ENCODE results near the gene LDAF1. TPM values are rescaled to one million over a fixed set of nuclear protein-coding genes. Genes with fewer than 3 reads are reported as not detected.

Gene LDAF1
- total RNA-seq, 1 experiment from 2014 or later: 11.5 TPM

DNA sequence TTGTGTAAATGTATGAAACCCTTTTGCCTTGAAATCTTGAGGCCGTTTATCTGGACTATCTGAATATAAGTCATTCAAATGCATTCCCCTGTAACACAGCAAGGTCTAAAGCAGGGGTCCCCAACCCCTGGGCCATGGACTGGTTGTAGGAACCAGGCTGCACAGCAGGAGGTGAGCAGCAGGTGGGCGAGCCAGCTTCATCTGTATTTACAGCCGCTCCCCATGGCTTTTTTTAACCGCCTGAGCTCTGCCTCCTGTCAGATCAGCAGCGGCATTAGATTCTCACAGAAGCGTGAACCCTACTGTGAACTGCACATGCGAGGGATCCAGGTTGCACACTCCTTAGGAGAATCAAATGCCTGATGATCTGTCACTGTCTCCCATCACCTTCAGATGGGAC is 32.0 kb upstream of the LDAF1 start:
- Histone ChIP-seq H3K36me3 (ENCODE audit: low read depth, low read length) (no peaks in the 10 kb centered on the region), H2AFZ (ENCODE audit: low read length) (no peak overlapping the region), H3F3A (ENCODE audit: low read length, unreplicated experiment) (no peaks in the 10 kb centered on the region), H3K9me2 (replicated peaks; ENCODE audit: low read length) (no peaks in the 10 kb centered on the region), H3K9ac (ENCODE audit: low read length) (no peak overlapping the region), H4K20me1 (ENCODE audit: low read length) (no peaks in the 10 kb centered on the region), H3K27ac (ENCODE audit: low read length) (no peak overlapping the region), H3K27me3 (ENCODE audit: low read length) (0 out of 2 replicates have a peak, but pooled peaks cover 5% of the 10 kb centered on the region), H3K4me2 (ENCODE audit: low read length) (no peak overlapping the region), H3K79me2 (ENCODE audit: low read length) (no peaks in the 10 kb centered on the region), H3K4me1 (ENCODE audit: insufficient read depth, low read length) (no peaks in the 10 kb centered on the region), H3K9me3 (ENCODE audit: low read length) (no peaks in the 10 kb centered on the region), H3K4me3 (ENCODE audit: low read length) (no peak overlapping the region)
- intact Hi-C loops (cut with micrococcal nuclease): no loop called here
- TF ChIP-seq EZH2 (IDR thresholded peaks at IDR 0.05; ENCODE audit: low read length, unreplicated experiment): no peak
- TF ChIP-seq EZH2phosphoT487 (IDR thresholded peaks at IDR 0.05; ENCODE audit: borderline replicate concordance, low read length): no peak
- no peak for TF ChIP-seq CTCF (conservative IDR thresholded peaks at IDR 0.05; ENCODE audit: low read depth, low read length)
- no TSS peak for BruUV-seq (replicated peaks)
- no peak for DNase-seq
- ATAC-seq: no peak
- ChIA-PET POLR2A (ENCODE audit: unreplicated experiment) (no interaction called here), CTCF (no interaction called here)

DNA sequence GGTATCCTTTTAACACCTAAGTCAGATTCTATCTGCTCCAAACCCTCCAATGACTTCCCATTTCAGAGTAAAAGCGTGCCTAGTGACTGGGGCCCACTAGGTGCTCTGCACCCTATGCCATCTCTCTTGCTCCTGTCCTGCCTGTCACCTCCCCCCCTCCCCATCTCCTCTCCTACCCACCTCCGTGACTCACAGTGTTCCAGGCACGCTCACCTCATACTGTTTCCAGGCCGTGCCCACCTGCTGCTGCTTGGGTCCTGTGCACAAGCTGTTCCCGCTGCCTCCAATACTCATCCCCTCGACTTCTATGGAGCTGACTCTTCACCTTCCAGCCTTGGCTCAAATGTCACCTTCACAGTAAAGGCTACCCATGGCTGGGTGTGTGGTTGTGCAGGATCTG is 29.5 kb upstream of the LDAF1 start:
- POLR2A ChIA-PET (ENCODE audit: unreplicated experiment): no interaction called here
- Histone ChIP-seq H3K27me3 (ENCODE audit: low read length) (peaks cover 14% of the 10 kb centered on the region; the same call in 1 of the 2 replicates), H3K4me3 (ENCODE audit: low read length) (no peak overlapping the region), H4K20me1 (ENCODE audit: low read length) (no peaks in the 10 kb centered on the region), H3K27ac (ENCODE audit: low read length) (no peak overlapping the region), H3K9me2 (replicated peaks; ENCODE audit: low read length) (no peaks in the 10 kb centered on the region), H3K4me2 (ENCODE audit: low read length) (no peak overlapping the region), H3K9ac (ENCODE audit: low read length) (no peak overlapping the region), H3F3A (ENCODE audit: low read length, unreplicated experiment) (no peaks in the 10 kb centered on the region), H3K79me2 (ENCODE audit: low read length) (no peaks in the 10 kb centered on the region), H3K9me3 (ENCODE audit: low read length) (no peaks in the 10 kb centered on the region), H2AFZ (ENCODE audit: low read length) (no peak overlapping the region), H3K4me1 (ENCODE audit: insufficient read depth, low read length) (no peaks in the 10 kb centered on the region), H3K36me3 (ENCODE audit: low read depth, low read length) (no peaks in the 10 kb centered on the region)
- CTCF ChIA-PET: no interaction called here
- intact Hi-C loops (cut with micrococcal nuclease): no loop called here
- no TSS peak for BruUV-seq (replicated peaks)
- no peak for ATAC-seq
- DNase-seq: no peak
- TF ChIP-seq EZH2phosphoT487 (IDR thresholded peaks at IDR 0.05; ENCODE audit: borderline replicate concordance, low read length) (no peak), CTCF (conservative IDR thresholded peaks at IDR 0.05; ENCODE audit: low read depth, low read length) (no peak), EZH2 (IDR thresholded peaks at IDR 0.05; ENCODE audit: low read length, unreplicated experiment) (no peak)

- no peak overlapping the region for H3K4me2 ChIP-seq (ENCODE audit: low read length)
- H3F3A ChIP-seq (ENCODE audit: low read length, unreplicated experiment): no peaks in the 10 kb centered on the region
- intact Hi-C loops (cut with micrococcal nuclease): no loop called here
- no peak overlapping the region for H3K27ac ChIP-seq (ENCODE audit: low read length)
- peaks cover 14% of the 10 kb centered on the region; the same call in 1 of the 2 replicates for H3K27me3 ChIP-seq (ENCODE audit: low read length)
- DNase-seq (no peak), ATAC-seq (no peak)
- TF ChIP-seq EZH2 (IDR thresholded peaks at IDR 0.05; ENCODE audit: low read length, unreplicated experiment) (no peak), CTCF (conservative IDR thresholded peaks at IDR 0.05; ENCODE audit: low read depth, low read length) (no peak), EZH2phosphoT487 (IDR thresholded peaks at IDR 0.05; ENCODE audit: borderline replicate concordance, low read length) (no peak)
- H4K20me1 ChIP-seq (ENCODE audit: low read length): no peaks in the 10 kb centered on the region
- no peaks in the 10 kb centered on the region for H3K9me3 ChIP-seq (ENCODE audit: low read length)
- H2AFZ ChIP-seq (ENCODE audit: low read length): no peak overlapping the region
- no peak overlapping the region for H3K4me3 ChIP-seq (ENCODE audit: low read length)
- no peaks in the 10 kb centered on the region for H3K9me2 ChIP-seq (replicated peaks; ENCODE audit: low read length)
- POLR2A ChIA-PET (ENCODE audit: unreplicated experiment): no interaction called here
- CTCF ChIA-PET: no interaction called here
- no peaks in the 10 kb centered on the region for H3K79me2 ChIP-seq (ENCODE audit: low read length)
- no peaks in the 10 kb centered on the region for H3K36me3 ChIP-seq (ENCODE audit: low read depth, low read length)
- BruUV-seq (replicated peaks): no TSS peak
- no peaks in the 10 kb centered on the region for H3K4me1 ChIP-seq (ENCODE audit: insufficient read depth, low read length)
- H3K9ac ChIP-seq (ENCODE audit: low read length): no peak overlapping the region
These were observed 27.7 kb upstream of the LDAF1 start for GRCh38 chr16:21130811-21131210.
